Astrocyte of the spinal cord (primary cell): Measurements from ENCODE around the gene TMEM9.

ENCODE experiments used
- DNase-seq: peaks from one replicate; pipeline ENCODE4 v3.0.0; 2011; ENCODE audit warnings: low read depth, low spot score
- H3K4me3 ChIP-seq: 2 replicates; pipeline ENCODE4 v1.5.1; 2011; ENCODE audit warnings: low read depth, mild to moderate bottlenecking, low read length, moderate library complexity
- in situ Hi-C: cut with HindIII; loops from 2 replicates; pipeline ENCODE4 v1.10.0; 2017; ENCODE audit warnings: low sequenced_read_pairs
- TF ChIP-seq, protein P1 (sequence below): IDR thresholded peaks from 2 replicates; pipeline ENCODE4 v1.5.1; 2012; ENCODE audit warnings: low read depth, mild to moderate bottlenecking, low read length, inconsistent platforms

The TMEM9 gene

DNA sequence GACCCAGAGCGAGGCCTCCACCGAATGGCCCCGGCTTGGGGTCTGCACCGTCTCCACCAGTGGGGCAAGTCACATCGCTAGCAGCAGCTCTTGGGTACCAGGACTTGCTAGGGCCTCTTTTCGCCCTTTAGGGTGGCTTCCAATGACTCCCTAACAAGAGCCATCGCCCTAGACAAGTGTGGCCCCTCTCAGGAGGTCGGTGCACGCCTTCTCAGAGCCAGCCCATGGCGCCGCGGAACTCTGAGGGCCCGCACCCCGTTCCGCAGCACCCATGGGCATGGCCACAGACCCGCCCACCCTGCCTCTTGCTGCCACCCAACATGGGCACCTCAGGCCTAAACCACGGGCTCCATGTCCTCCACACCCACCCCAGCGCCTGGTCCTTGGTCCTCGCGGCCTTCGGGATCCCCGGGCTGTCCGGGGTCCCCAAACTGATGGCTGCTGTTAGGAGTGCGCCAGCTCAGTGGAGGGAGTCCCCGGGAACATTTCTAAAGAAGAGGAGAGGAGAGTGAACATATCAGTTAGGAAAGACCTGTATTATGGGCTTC lies 38.8 kb downstream of the TMEM9 start:
- no peak for DNase-seq
- in situ Hi-C loops = no loop called here
- no peak overlapping the region for H3K4me3 ChIP-seq
- TF ChIP-seq, protein P1, sequence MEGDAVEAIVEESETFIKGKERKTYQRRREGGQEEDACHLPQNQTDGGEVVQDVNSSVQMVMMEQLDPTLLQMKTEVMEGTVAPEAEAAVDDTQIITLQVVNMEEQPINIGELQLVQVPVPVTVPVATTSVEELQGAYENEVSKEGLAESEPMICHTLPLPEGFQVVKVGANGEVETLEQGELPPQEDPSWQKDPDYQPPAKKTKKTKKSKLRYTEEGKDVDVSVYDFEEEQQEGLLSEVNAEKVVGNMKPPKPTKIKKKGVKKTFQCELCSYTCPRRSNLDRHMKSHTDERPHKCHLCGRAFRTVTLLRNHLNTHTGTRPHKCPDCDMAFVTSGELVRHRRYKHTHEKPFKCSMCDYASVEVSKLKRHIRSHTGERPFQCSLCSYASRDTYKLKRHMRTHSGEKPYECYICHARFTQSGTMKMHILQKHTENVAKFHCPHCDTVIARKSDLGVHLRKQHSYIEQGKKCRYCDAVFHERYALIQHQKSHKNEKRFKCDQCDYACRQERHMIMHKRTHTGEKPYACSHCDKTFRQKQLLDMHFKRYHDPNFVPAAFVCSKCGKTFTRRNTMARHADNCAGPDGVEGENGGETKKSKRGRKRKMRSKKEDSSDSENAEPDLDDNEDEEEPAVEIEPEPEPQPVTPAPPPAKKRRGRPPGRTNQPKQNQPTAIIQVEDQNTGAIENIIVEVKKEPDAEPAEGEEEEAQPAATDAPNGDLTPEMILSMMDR = no peak

GRCh38 chr1:201114245-201115131 lies 39.8 kb downstream of the TMEM9 start:
- DNase-seq = peak; percentile 87
- peak overlapping the region; percentile 54 for H3K4me3 ChIP-seq
- TF ChIP-seq, protein P1 = peak; percentile 88
- in situ Hi-C loops = no loop called here

- H3K4me3 ChIP-seq = peak overlapping the region; percentile 54
- in situ Hi-C loops = no loop called here
- DNase-seq = no peak
- TF ChIP-seq, protein P1 = no peak
Observed at GRCh38 chr1:201113451-201114244, 40.6 kb downstream of the TMEM9 start.

GRCh38 chr1:201112926-201113325 lies 41.3 kb downstream of the TMEM9 start:
- TF ChIP-seq, protein P1 = no peak
- in situ Hi-C loops = no loop called here
- no peak for DNase-seq
- H3K4me3 ChIP-seq = no peak overlapping the region

- no peak within 1 kb of the TSS for H3K4me3 ChIP-seq
- DNase-seq = no peak
- in situ Hi-C loops = no loop called here
- TF ChIP-seq, protein P1 = no peak
Observed at GRCh38 chr1:201112173-201112731, 42.0 kb downstream of the TMEM9 start, which contains the start of gene CACNA1S. CACNA1S (minus strand) TSS chr1:201112426; CDS start chr1:201112339, 87 bp downstream.

GRCh38 chr1:201111672-201112071 lies 42.6 kb downstream of the TMEM9 start:
- in situ Hi-C loops = no loop called here
- H3K4me3 ChIP-seq = no peak overlapping the region
- TF ChIP-seq, protein P1 = no peak

More at GRCh38 chr1:201111672-201112071, 42.6 kb downstream of the TMEM9 start:
- DNase-seq = no peak
